HG03439 (cell line): ENCODE results near the gene AIG1.
"Not testable (repeated sequence)": the region's sequence is repeated elsewhere in the genome, so short reads cannot be mapped to it uniquely, and the experiment has no call there.

Source experiments
- ATAC-seq: cut with Tn5 transposase; IDR thresholded peaks from one replicate; pipeline ENCODE4 v1.9.1; 2021; ENCODE audit warnings: mild to moderate bottlenecking, moderate library complexity; ENCODE audit not compliant: unreplicated experiment

Gene AIG1

GRCh38 chr6:143060806-143061596, at the start of gene AIG1:
AIG1 (plus strand) TSS chr6:143060889; CDS start chr6:143060926, 37 bp downstream.
- ATAC-seq, result peak; percentile 59

GRCh38 chr6:143014764-143015163, 45.9 kb upstream of the AIG1 start:
- no peak for ATAC-seq

- no peak for ATAC-seq
These were observed 45.4 kb upstream of the AIG1 start for GRCh38 chr6:143015300-143015706.

- no peak for ATAC-seq
These were observed 41.7 kb upstream of the AIG1 start for GRCh38 chr6:143018955-143019354.

GRCh38 chr6:143020862-143021261, 39.8 kb upstream of the AIG1 start:
- not testable (repeated sequence) for ATAC-seq

GRCh38 chr6:143021543-143021942, 39.1 kb upstream of the AIG1 start:
- ATAC-seq, result no peak

GRCh38 chr6:143022587-143022986, 38.1 kb upstream of the AIG1 start:
- ATAC-seq, result no peak

GRCh38 chr6:143023695-143024094, 37.0 kb upstream of the AIG1 start:
- ATAC-seq, result no peak

GRCh38 chr6:143024977-143025376, 35.7 kb upstream of the AIG1 start:
- no peak for ATAC-seq

GRCh38 chr6:143026696-143027449, 33.8 kb upstream of the AIG1 start:
- no peak for ATAC-seq

GRCh38 chr6:143034689-143035334, 25.9 kb upstream of the AIG1 start:
- no peak for ATAC-seq

- ATAC-seq, result no peak
These were observed 23.2 kb upstream of the AIG1 start for GRCh38 chr6:143037470-143037869.

GRCh38 chr6:143038833-143039232, 21.9 kb upstream of the AIG1 start:
- ATAC-seq, result no peak

- ATAC-seq, result no peak
These were observed 21.1 kb upstream of the AIG1 start for GRCh38 chr6:143039548-143039947.

- no peak for ATAC-seq
These were observed 20.7 kb upstream of the AIG1 start for GRCh38 chr6:143040018-143040417.

- not testable (repeated sequence) for ATAC-seq
These were observed 16.3 kb upstream of the AIG1 start for GRCh38 chr6:143044345-143044744.

GRCh38 chr6:143049611-143050010, 11.1 kb upstream of the AIG1 start:
- ATAC-seq, result no peak

GRCh38 chr6:143050509-143050908, 10.2 kb upstream of the AIG1 start:
- ATAC-seq, result no peak

- no peak for ATAC-seq
These were observed 8.4 kb upstream of the AIG1 start for GRCh38 chr6:143052282-143052681.

- no peak for ATAC-seq
These were observed 6.8 kb upstream of the AIG1 start for GRCh38 chr6:143053856-143054255.

GRCh38 chr6:143054329-143054728, 6.4 kb upstream of the AIG1 start:
- no peak for ATAC-seq

- ATAC-seq, result no peak
These were observed 5.5 kb upstream of the AIG1 start for GRCh38 chr6:143055213-143055612.
